ENCODE results near the gene ADAMTS1. TPM values are rescaled to one million over a fixed set of nuclear protein-coding genes. Genes with fewer than 3 reads are reported as not detected.
"Not testable (repeated sequence)": the region's sequence is repeated elsewhere in the genome, so short reads cannot be mapped to it uniquely, and the experiment has no call there.

The ADAMTS1 gene
- total RNA-seq: under 1 TPM in 1 of 2 donors, not detected in 1; 0.31 TPM

- DNase-seq: peak; percentile 26 to 44
- peaks cover 67% of the 10 kb centered on the region for H3K27me3 Mint-ChIP-seq (ENCODE audit: low read depth)
- peaks cover 42% of the 10 kb centered on the region for H3K4me1 Mint-ChIP-seq (ENCODE audit: low read depth)
Observed at GRCh38 chr21:26845066-26845758, at the start of gene ADAMTS1. TSS of gene ADAMTS1 (minus strand) at chr21:26845409. CDS start at chr21:26844954, 455 bp downstream.

GRCh38 chr21:26892151-26892550 lies 46.9 kb upstream of the ADAMTS1 start:
- DNase-seq (no peak), ATAC-seq (replicated peaks in 1 of 2) (no peak)
- Mint-ChIP-seq H3K27me3 (ENCODE audit: low read depth) (peaks cover 5% of the 10 kb centered on the region), H3K36me3 (ENCODE audit: insufficient read depth in 2 of 2) (no peaks in the 10 kb centered on the region), H3K27ac (no peak overlapping the region), H3K9me3 (no peaks in the 10 kb centered on the region), H3K4me1 (ENCODE audit: low read depth) (no peaks in the 10 kb centered on the region), H3K4me3 (no peak overlapping the region)

More at GRCh38 chr21:26845066-26845758, at the start of gene ADAMTS1:
- ATAC-seq (replicated peaks in 1 of 2): peak; percentile 59 to 62
- H3K9me3 Mint-ChIP-seq: no peaks in the 10 kb centered on the region
- H3K36me3 Mint-ChIP-seq (ENCODE audit: insufficient read depth in 2 of 2): peaks cover 0 to 2% of the 10 kb centered on the region in 2 donors
- peak within 1 kb of the TSS; percentile 79 to 86 for H3K4me3 Mint-ChIP-seq
- no peak within 1 kb of the TSS for H3K27ac Mint-ChIP-seq

GRCh38 chr21:26888931-26889330 lies 43.7 kb upstream of the ADAMTS1 start:
- no peak for ATAC-seq (replicated peaks in 1 of 2)
- Mint-ChIP-seq H3K36me3 (ENCODE audit: insufficient read depth in 2 of 2) (no peaks in the 10 kb centered on the region), H3K4me3 (no peak overlapping the region), H3K4me1 (ENCODE audit: low read depth) (no peaks in the 10 kb centered on the region), H3K27ac (no peak overlapping the region), H3K27me3 (ENCODE audit: low read depth) (peaks cover 11% of the 10 kb centered on the region), H3K9me3 (no peaks in the 10 kb centered on the region)
- DNase-seq: no peak

- no peaks in the 10 kb centered on the region for H3K36me3 Mint-ChIP-seq (ENCODE audit: insufficient read depth in 2 of 2)
- H3K9me3 Mint-ChIP-seq: no peaks in the 10 kb centered on the region
- ATAC-seq (replicated peaks in 1 of 2): no peak
- no peak overlapping the region for H3K27ac Mint-ChIP-seq
- no peak overlapping the region for H3K4me3 Mint-ChIP-seq
- DNase-seq: no peak
- no peaks in the 10 kb centered on the region for H3K4me1 Mint-ChIP-seq (ENCODE audit: low read depth)
- peaks cover 11% of the 10 kb centered on the region for H3K27me3 Mint-ChIP-seq (ENCODE audit: low read depth)
Observed at GRCh38 chr21:26888256-26888655, 43.0 kb upstream of the ADAMTS1 start.

GRCh38 chr21:26887251-26887650 lies 42.0 kb upstream of the ADAMTS1 start:
- Mint-ChIP-seq H3K27me3 (ENCODE audit: low read depth) (peaks cover 12% of the 10 kb centered on the region), H3K4me1 (ENCODE audit: low read depth) (no peaks in the 10 kb centered on the region), H3K4me3 (no peak overlapping the region), H3K27ac (no peak overlapping the region), H3K36me3 (ENCODE audit: insufficient read depth in 2 of 2) (no peaks in the 10 kb centered on the region), H3K9me3 (no peaks in the 10 kb centered on the region)
- DNase-seq: no peak
- ATAC-seq (replicated peaks in 1 of 2): no peak

- ATAC-seq (replicated peaks in 1 of 2) (no peak), DNase-seq (no peak)
- Mint-ChIP-seq H3K27ac (no peak overlapping the region), H3K36me3 (ENCODE audit: insufficient read depth in 2 of 2) (no peaks in the 10 kb centered on the region), H3K4me3 (no peak overlapping the region), H3K9me3 (no peaks in the 10 kb centered on the region), H3K4me1 (ENCODE audit: low read depth) (no peaks in the 10 kb centered on the region), H3K27me3 (ENCODE audit: low read depth) (peaks cover 18% of the 10 kb centered on the region)
Observed at GRCh38 chr21:26884436-26884835, 39.2 kb upstream of the ADAMTS1 start.

- ATAC-seq (replicated peaks in 1 of 2): no peak
- Mint-ChIP-seq H3K4me3 (no peak overlapping the region), H3K4me1 (ENCODE audit: low read depth) (no peaks in the 10 kb centered on the region), H3K36me3 (ENCODE audit: insufficient read depth in 2 of 2) (no peaks in the 10 kb centered on the region), H3K27ac (no peak overlapping the region), H3K9me3 (no peaks in the 10 kb centered on the region), H3K27me3 (ENCODE audit: low read depth) (peaks cover 18% of the 10 kb centered on the region)
- no peak for DNase-seq
Observed at GRCh38 chr21:26883768-26884167, 38.6 kb upstream of the ADAMTS1 start.

- Mint-ChIP-seq H3K4me3 (no peak overlapping the region), H3K27me3 (ENCODE audit: low read depth) (peaks cover 14% of the 10 kb centered on the region), H3K36me3 (ENCODE audit: insufficient read depth in 2 of 2) (no peaks in the 10 kb centered on the region), H3K9me3 (no peaks in the 10 kb centered on the region), H3K4me1 (ENCODE audit: low read depth) (no peaks in the 10 kb centered on the region), H3K27ac (no peak overlapping the region)
- DNase-seq (no peak), ATAC-seq (replicated peaks in 1 of 2) (no peak)
Observed at GRCh38 chr21:26881504-26882228, 36.5 kb upstream of the ADAMTS1 start.

- H3K4me3 Mint-ChIP-seq: no peak overlapping the region
- H3K9me3 Mint-ChIP-seq: peaks cover 0 to 2% of the 10 kb centered on the region in 2 donors
- H3K36me3 Mint-ChIP-seq (ENCODE audit: insufficient read depth in 2 of 2): no peaks in the 10 kb centered on the region
- no peaks in the 10 kb centered on the region for H3K4me1 Mint-ChIP-seq (ENCODE audit: low read depth)
- DNase-seq: no peak
- H3K27ac Mint-ChIP-seq: no peak overlapping the region
- no peak for ATAC-seq (replicated peaks in 1 of 2)
- peaks cover 4% of the 10 kb centered on the region for H3K27me3 Mint-ChIP-seq (ENCODE audit: low read depth)
Observed at GRCh38 chr21:26877018-26877417, 31.8 kb upstream of the ADAMTS1 start.

GRCh38 chr21:26874347-26874746 lies 29.1 kb upstream of the ADAMTS1 start:
- Mint-ChIP-seq H3K4me3 (no peak overlapping the region), H3K4me1 (ENCODE audit: low read depth) (no peaks in the 10 kb centered on the region), H3K27me3 (ENCODE audit: low read depth) (no peaks in the 10 kb centered on the region), H3K27ac (no peak overlapping the region), H3K36me3 (ENCODE audit: insufficient read depth in 2 of 2) (no peaks in the 10 kb centered on the region), H3K9me3 (peaks cover 0 to 2% of the 10 kb centered on the region in 2 donors)
- ATAC-seq (replicated peaks in 1 of 2) (no peak), DNase-seq (no peak)

- DNase-seq: no peak
- H3K4me3 Mint-ChIP-seq: no peak overlapping the region
- no peak overlapping the region for H3K27ac Mint-ChIP-seq
- no peaks in the 10 kb centered on the region for H3K9me3 Mint-ChIP-seq
- no peak for ATAC-seq (replicated peaks in 1 of 2)
- H3K27me3 Mint-ChIP-seq (ENCODE audit: low read depth): no peaks in the 10 kb centered on the region
- no peaks in the 10 kb centered on the region for H3K36me3 Mint-ChIP-seq (ENCODE audit: insufficient read depth in 2 of 2)
- H3K4me1 Mint-ChIP-seq (ENCODE audit: low read depth): no peaks in the 10 kb centered on the region
Observed at GRCh38 chr21:26865857-26866256, 20.6 kb upstream of the ADAMTS1 start.

- not testable (repeated sequence) for H3K4me1 Mint-ChIP-seq (ENCODE audit: low read depth); H3K27me3 Mint-ChIP-seq (ENCODE audit: low read depth); H3K4me3 Mint-ChIP-seq; H3K36me3 Mint-ChIP-seq (ENCODE audit: insufficient read depth in 2 of 2); DNase-seq; ATAC-seq (replicated peaks in 1 of 2); H3K27ac Mint-ChIP-seq; H3K9me3 Mint-ChIP-seq
Observed at GRCh38 chr21:26856871-26857350, 11.7 kb upstream of the ADAMTS1 start.

GRCh38 chr21:26854695-26855094 lies 9.5 kb upstream of the ADAMTS1 start:
- H3K4me1 Mint-ChIP-seq (ENCODE audit: low read depth); ATAC-seq (replicated peaks in 1 of 2); H3K4me3 Mint-ChIP-seq; DNase-seq; H3K9me3 Mint-ChIP-seq; H3K36me3 Mint-ChIP-seq (ENCODE audit: insufficient read depth in 2 of 2); H3K27me3 Mint-ChIP-seq (ENCODE audit: low read depth); H3K27ac Mint-ChIP-seq: not testable (repeated sequence)
